ENCODE data around the gene ZFP36L2.

ZFP36L2 gene

GRCh38 chr2:43270930-43271615 lies 44.7 kb upstream of the ZFP36L2 start:
- Histone ChIP-seq H3K4me3 (replicated peaks; ENCODE audit: insufficient read depth, low read length) (no peak overlapping the region), H3K27me3 (ENCODE audit: insufficient read depth, poor library complexity, severe bottlenecking) (no peaks in the 10 kb centered on the region), H3K27ac (replicated peaks) (no peak overlapping the region)
- no peak for TF ChIP-seq POLR2AphosphoS5 (IDR thresholded peaks at IDR 0.05; ENCODE audit: low read depth)
- no peak for TF ChIP-seq REST (IDR thresholded peaks at IDR 0.05; ENCODE audit: insufficient replicate concordance, low read depth)
- no peak for TF ChIP-seq GABPA (IDR thresholded peaks at IDR 0.05; ENCODE audit: low read depth)
- TF ChIP-seq SPI1 (IDR thresholded peaks at IDR 0.05; ENCODE audit: borderline replicate concordance, low read depth), result no peak
- no peak for TF ChIP-seq CTCF (IDR thresholded peaks at IDR 0.05; ENCODE audit: insufficient read depth, low read length)
- DNase-seq (ENCODE audit: low read depth in 1 of 2, low spot score in 1 of 2), result no peak

DNA sequence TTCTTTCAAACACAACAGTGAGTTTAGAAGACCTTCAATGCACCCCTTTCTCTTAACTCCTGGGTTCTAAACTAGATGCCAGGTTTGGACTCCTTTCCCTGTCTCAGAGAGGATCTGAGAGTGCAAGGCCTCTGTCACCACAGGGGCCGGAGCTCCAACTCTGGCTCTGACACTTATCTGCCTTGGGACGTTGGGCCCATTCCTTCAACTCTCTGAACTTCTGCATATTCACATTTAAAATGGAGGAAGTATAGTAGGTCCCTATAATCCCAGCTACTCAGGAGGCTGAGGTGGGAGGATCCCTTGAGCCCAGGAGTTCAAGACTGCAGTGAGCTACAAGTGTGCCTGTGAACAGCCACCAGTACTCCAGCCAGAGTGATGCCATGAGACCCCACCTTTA lies 44.1 kb upstream of the ZFP36L2 start:
- H3K27ac ChIP-seq (replicated peaks), result no peak overlapping the region
- H3K27me3 ChIP-seq (ENCODE audit: insufficient read depth, poor library complexity, severe bottlenecking), result no peaks in the 10 kb centered on the region
- no peak for DNase-seq (ENCODE audit: low read depth in 1 of 2, low spot score in 1 of 2)
- no peak for TF ChIP-seq REST (IDR thresholded peaks at IDR 0.05; ENCODE audit: insufficient replicate concordance, low read depth)
- TF ChIP-seq GABPA (IDR thresholded peaks at IDR 0.05; ENCODE audit: low read depth), result no peak
- TF ChIP-seq SPI1 (IDR thresholded peaks at IDR 0.05; ENCODE audit: borderline replicate concordance, low read depth), result no peak
- TF ChIP-seq CTCF (IDR thresholded peaks at IDR 0.05; ENCODE audit: insufficient read depth, low read length), result no peak
- no peak for TF ChIP-seq POLR2AphosphoS5 (IDR thresholded peaks at IDR 0.05; ENCODE audit: low read depth)
- H3K4me3 ChIP-seq (replicated peaks; ENCODE audit: insufficient read depth, low read length), result no peak overlapping the region

DNA sequence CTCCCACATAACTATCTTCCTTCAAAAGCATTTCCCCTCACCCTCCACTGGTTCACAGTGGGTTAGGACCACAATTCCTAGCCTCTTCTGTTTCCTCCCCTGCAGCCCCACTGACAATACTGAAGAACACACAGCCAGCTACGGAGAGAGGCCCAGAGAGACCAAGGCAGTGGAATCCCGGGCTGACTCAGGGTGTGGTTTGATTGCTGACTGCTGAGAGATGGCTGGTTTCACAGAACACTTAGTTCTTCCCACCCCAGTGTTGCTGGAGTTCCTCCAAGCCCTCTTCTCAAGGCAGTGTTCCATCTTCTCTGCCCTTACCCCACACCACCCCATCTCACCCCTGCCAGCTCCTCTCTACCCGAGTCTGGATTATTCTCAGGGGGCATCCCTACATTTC lies 43.3 kb upstream of the ZFP36L2 start:
- no peaks in the 10 kb centered on the region for H3K27me3 ChIP-seq (ENCODE audit: insufficient read depth, poor library complexity, severe bottlenecking)
- TF ChIP-seq SPI1 (IDR thresholded peaks at IDR 0.05; ENCODE audit: borderline replicate concordance, low read depth) (no peak), REST (IDR thresholded peaks at IDR 0.05; ENCODE audit: insufficient replicate concordance, low read depth) (no peak), POLR2AphosphoS5 (IDR thresholded peaks at IDR 0.05; ENCODE audit: low read depth) (no peak), CTCF (IDR thresholded peaks at IDR 0.05; ENCODE audit: insufficient read depth, low read length) (no peak), GABPA (IDR thresholded peaks at IDR 0.05; ENCODE audit: low read depth) (no peak)
- no peak for DNase-seq (ENCODE audit: low read depth in 1 of 2, low spot score in 1 of 2)
- H3K27ac ChIP-seq (replicated peaks), result no peak overlapping the region
- no peak overlapping the region for H3K4me3 ChIP-seq (replicated peaks; ENCODE audit: insufficient read depth, low read length)
